Activated T-cell treated with anti-CD3 and anti-CD28 coated beads, Interleukin-2, amount 50 U/mL, for 4 hours (primary cell): ENCODE results near the gene DSTN. TPM values are rescaled to one million over a fixed set of nuclear protein-coding genes. Genes with fewer than 3 reads are reported as not detected.

Experiments used
- ATAC-seq, 2 donors: fragments of 200-7000 bp; cut with Tn5 transposase; one replicate each; pipeline ENCODE4 v1.10.0; 2021
- DNase-seq: peaks from one replicate; pipeline ENCODE4 v3.0.0-alpha.2; 2020
- H3K27me3 Mint-ChIP-seq: one replicate; pipeline ENCODE4 v1.8.0; 2021; ENCODE audit warnings: low read depth, mixed read lengths
- H3K36me3 Mint-ChIP-seq: one replicate; pipeline ENCODE4 v1.8.0; 2022; ENCODE audit warnings: mixed read lengths; ENCODE audit not compliant: insufficient read depth
- H3K4me1 Mint-ChIP-seq: one replicate; pipeline ENCODE4 v1.8.0; 2021; ENCODE audit warnings: low read depth, mixed read lengths
- H3K4me3 Mint-ChIP-seq: one replicate; pipeline ENCODE4 v1.8.0; 2021; ENCODE audit warnings: mild to moderate bottlenecking, moderate library complexity, mixed read lengths
- H3K9me3 Mint-ChIP-seq: one replicate; pipeline ENCODE4 v1.8.0; 2021; ENCODE audit warnings: mixed read lengths
- total RNA-seq, 3 donors: library from RNA; stranded (reverse); gene quantifications; one replicate each; pipeline ENCODE4 v1.2.1, GENCODE V29; 2021

Gene DSTN
- total RNA-seq, 3 donors from 2014 or later = 55.0 to 70.3 (median 63.6) TPM

- Mint-ChIP-seq H3K4me1 (no peaks in the 10 kb centered on the region), H3K4me3 (no peak overlapping the region), H3K9me3 (no peaks in the 10 kb centered on the region), H3K36me3 (peaks cover 13% of the 10 kb centered on the region), H3K27me3 (no peaks in the 10 kb centered on the region)
- DNase-seq (no peak), ATAC-seq (no peak)
Measured at GRCh38 chr20:17635332-17636244, 65.7 kb downstream of the DSTN start.

- Mint-ChIP-seq H3K4me3 (no peak overlapping the region), H3K36me3 (peaks cover 13% of the 10 kb centered on the region), H3K4me1 (no peaks in the 10 kb centered on the region), H3K27me3 (no peaks in the 10 kb centered on the region), H3K9me3 (no peaks in the 10 kb centered on the region)
- ATAC-seq = no peak
- DNase-seq = no peak
Measured at GRCh38 chr20:17636523-17637412, 66.9 kb downstream of the DSTN start.

- H3K9me3 Mint-ChIP-seq = no peaks in the 10 kb centered on the region
- no peak for ATAC-seq
- H3K4me3 Mint-ChIP-seq = no peak overlapping the region
- no peaks in the 10 kb centered on the region for H3K4me1 Mint-ChIP-seq
- H3K36me3 Mint-ChIP-seq = peaks cover 11% of the 10 kb centered on the region
- no peak for DNase-seq
- no peaks in the 10 kb centered on the region for H3K27me3 Mint-ChIP-seq
Measured at GRCh38 chr20:17637413-17637780, 67.5 kb downstream of the DSTN start.

- Mint-ChIP-seq H3K4me3 (no peak overlapping the region), H3K4me1 (no peaks in the 10 kb centered on the region), H3K9me3 (no peaks in the 10 kb centered on the region), H3K27me3 (no peaks in the 10 kb centered on the region), H3K36me3 (peaks cover 9% of the 10 kb centered on the region)
- no peak for ATAC-seq
- DNase-seq = no peak
Measured at GRCh38 chr20:17637985-17638640, 68.2 kb downstream of the DSTN start.

GRCh38 chr20:17638835-17639407, 69.0 kb downstream of the DSTN start:
- Mint-ChIP-seq H3K9me3 (no peaks in the 10 kb centered on the region), H3K4me1 (peaks cover 1% of the 10 kb centered on the region), H3K4me3 (no peak overlapping the region), H3K36me3 (peaks cover 6% of the 10 kb centered on the region), H3K27me3 (no peaks in the 10 kb centered on the region)
- ATAC-seq (no peak), DNase-seq (no peak)

- Mint-ChIP-seq H3K9me3 (no peaks in the 10 kb centered on the region), H3K36me3 (peaks cover 6% of the 10 kb centered on the region), H3K27me3 (no peaks in the 10 kb centered on the region), H3K4me1 (peaks cover 1% of the 10 kb centered on the region), H3K4me3 (no peak overlapping the region)
- ATAC-seq = no peak
- no peak for DNase-seq
Measured at GRCh38 chr20:17640146-17640874, 70.4 kb downstream of the DSTN start.

GRCh38 chr20:17640875-17641378, 71.1 kb downstream of the DSTN start:
- ATAC-seq (no peak), DNase-seq (no peak)
- peaks cover 1% of the 10 kb centered on the region for H3K4me1 Mint-ChIP-seq
- H3K4me3 Mint-ChIP-seq = no peak overlapping the region
- H3K9me3 Mint-ChIP-seq = no peaks in the 10 kb centered on the region
- no peaks in the 10 kb centered on the region for H3K27me3 Mint-ChIP-seq
- peaks cover 5% of the 10 kb centered on the region for H3K36me3 Mint-ChIP-seq

GRCh38 chr20:17641520-17641964, 71.7 kb downstream of the DSTN start:
- peaks cover 1% of the 10 kb centered on the region for H3K4me1 Mint-ChIP-seq
- no peaks in the 10 kb centered on the region for H3K27me3 Mint-ChIP-seq
- ATAC-seq (no peak), DNase-seq (no peak)
- H3K36me3 Mint-ChIP-seq = no peaks in the 10 kb centered on the region
- H3K4me3 Mint-ChIP-seq = no peak overlapping the region
- no peaks in the 10 kb centered on the region for H3K9me3 Mint-ChIP-seq

- no peak for ATAC-seq
- Mint-ChIP-seq H3K4me1 (peaks cover 1% of the 10 kb centered on the region), H3K36me3 (no peaks in the 10 kb centered on the region), H3K4me3 (no peak overlapping the region), H3K9me3 (no peaks in the 10 kb centered on the region), H3K27me3 (no peaks in the 10 kb centered on the region)
- DNase-seq = no peak
Measured at GRCh38 chr20:17641993-17642392, 72.1 kb downstream of the DSTN start.

GRCh38 chr20:17642404-17643269, 72.8 kb downstream of the DSTN start:
- DNase-seq = no peak
- Mint-ChIP-seq H3K4me3 (no peak overlapping the region), H3K27me3 (no peaks in the 10 kb centered on the region), H3K4me1 (peaks cover 1% of the 10 kb centered on the region), H3K36me3 (no peaks in the 10 kb centered on the region), H3K9me3 (no peaks in the 10 kb centered on the region)
- ATAC-seq = no peak

- Mint-ChIP-seq H3K27me3 (no peaks in the 10 kb centered on the region), H3K4me1 (peaks cover 6% of the 10 kb centered on the region), H3K36me3 (no peaks in the 10 kb centered on the region), H3K9me3 (no peaks in the 10 kb centered on the region), H3K4me3 (no peak overlapping the region)
- no peak for DNase-seq
- ATAC-seq = no peak
Measured at GRCh38 chr20:17643531-17644188, 73.8 kb downstream of the DSTN start.

- Mint-ChIP-seq H3K36me3 (no peaks in the 10 kb centered on the region), H3K9me3 (no peaks in the 10 kb centered on the region), H3K4me3 (no peak overlapping the region), H3K4me1 (peaks cover 9% of the 10 kb centered on the region), H3K27me3 (no peaks in the 10 kb centered on the region)
- ATAC-seq = no peak
- DNase-seq = no peak
Measured at GRCh38 chr20:17644451-17644850, 74.6 kb downstream of the DSTN start.
